NK-92 (cell line): ENCODE measurements around the gene PRR16.

Experiments
- DNase-seq: peaks from one replicate; lab custom pipeline; 2025; ENCODE audit not compliant: unreplicated experiment; lab: John Stamatoyannopoulos, UW

The PRR16 gene

DNA sequence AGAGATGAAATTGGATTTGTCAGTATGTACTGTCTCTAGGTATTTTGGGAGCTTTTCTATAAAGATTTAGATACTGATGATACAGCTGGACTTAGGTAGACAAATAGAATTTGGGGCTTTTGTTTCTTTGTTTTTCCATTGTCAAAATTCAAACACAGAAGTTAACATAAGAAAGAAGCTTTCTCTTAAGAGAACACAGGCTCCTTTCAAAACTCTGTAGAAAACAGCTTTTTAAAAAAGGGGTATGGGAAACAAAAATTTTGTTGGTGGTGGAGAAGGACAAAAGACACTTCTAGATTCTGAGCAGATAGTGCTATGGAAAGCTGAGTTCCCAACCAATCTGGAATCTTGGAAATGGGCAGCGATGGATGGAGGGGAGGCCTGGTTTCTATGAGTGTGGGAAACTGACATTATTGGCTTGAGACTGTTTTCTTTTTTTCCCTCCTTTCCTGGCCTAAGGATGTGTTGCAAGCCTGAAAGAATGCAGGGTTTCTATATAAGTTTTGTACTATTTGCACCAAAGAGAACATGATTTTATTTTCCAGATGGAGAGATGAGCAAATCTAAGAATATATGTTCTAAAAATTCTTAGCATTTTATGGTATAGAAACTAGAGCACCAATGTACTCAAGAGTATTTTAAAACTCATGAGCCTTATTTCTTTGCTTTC, 240.0 kb downstream of the PRR16 start:
- no peak for DNase-seq

DNA sequence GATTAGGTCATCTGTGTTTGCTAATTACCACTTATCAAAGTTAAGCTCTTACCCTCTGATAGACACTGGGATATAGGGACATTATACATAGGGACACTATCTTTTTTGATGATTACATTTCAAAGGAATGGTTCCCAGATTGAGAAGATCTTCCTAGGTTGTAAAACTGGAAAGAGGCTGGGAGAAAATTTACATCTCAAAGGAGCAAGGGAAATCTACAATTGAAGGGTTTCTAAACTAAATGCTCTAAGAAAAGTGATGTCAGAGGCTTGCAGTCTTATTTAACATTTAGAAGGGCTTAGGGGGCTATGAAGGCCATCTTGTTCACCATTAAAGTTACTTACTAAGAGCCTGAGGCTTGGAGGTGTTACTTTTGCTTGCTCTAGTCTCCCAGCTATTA, 242.8 kb downstream of the PRR16 start:
- no peak for DNase-seq

DNA sequence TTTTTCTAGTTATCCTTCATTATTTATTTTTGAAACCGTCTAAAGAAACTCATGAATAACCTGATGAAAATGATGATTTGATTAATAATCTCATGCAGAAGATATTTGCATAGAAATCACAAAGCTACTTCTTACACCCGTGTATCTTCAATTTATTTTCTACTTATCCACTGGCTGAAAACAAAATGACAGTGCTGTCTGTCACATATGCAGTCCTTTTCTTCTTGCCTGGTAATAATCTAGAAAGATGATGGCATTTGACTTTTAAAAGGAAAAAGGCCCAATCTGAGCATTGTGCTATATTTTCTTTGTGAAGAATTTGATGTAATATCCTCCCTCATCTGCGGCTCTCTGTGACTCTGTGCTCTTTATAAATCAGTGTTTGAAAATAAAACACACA, 253.3 kb downstream of the PRR16 start:
- no peak for DNase-seq

DNA sequence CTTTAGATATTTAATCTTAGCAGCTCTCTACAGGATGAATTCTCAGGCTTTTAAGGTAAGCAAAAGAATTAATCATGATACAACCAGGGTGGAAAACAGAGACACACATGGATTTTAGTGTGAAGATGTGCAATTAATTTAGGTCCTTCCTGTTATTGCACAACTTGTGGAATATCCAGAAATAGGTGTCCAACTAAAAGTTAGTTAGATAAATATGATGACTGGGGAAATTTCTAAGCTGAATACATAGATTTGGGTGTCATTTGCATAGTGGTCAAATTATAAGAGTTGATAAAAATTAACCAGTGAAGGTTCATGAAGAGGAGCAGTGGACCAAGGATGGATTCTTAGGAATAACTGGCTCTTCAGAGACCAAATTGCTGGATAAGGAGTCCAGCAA, 266.1 kb downstream of the PRR16 start:
- DNase-seq, result no peak

DNA sequence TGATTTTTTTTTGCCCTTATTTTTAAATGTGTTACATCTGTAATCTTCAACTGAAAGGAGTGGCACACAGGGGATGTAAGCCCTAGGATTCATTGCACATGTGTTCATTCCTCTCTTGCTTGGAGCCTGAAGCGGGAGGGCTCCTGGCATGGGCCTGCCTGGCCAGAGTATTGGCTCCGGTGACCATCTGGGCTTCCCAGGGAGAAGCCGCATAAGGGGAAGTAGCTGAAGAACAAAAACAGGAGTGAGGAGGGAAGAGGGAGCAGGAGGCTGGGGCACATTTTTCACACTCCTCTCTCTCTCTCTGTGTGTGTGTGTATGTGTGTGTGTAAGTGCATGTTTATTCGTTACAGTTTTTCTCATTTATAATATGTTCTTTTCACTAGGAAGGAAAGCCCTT, 269.9 kb downstream of the PRR16 start:
- no peak for DNase-seq

DNA sequence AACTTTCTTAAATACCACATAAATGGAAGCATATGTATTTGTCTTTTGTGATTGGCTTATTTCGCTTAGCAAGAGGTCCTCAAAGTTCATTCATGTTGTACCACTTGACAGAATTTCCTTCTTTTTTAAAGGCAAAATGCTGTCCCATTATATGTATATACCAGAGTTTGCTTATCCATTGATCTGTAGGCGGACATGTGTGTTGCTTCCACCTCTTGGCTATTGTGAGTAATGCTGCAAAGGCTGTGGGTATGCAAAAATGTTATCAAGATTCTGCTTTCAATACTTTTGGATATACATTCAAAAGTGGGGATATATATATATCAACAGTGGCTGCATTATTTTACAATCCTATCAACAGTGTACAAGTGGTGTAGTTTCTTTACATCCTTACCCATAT, 271.0 kb downstream of the PRR16 start:
- DNase-seq, result no peak
